ENCODE results near the gene KRTAP9-9.
"Not testable (repeated sequence)": the region's sequence is repeated elsewhere in the genome, so short reads cannot be mapped to it uniquely, and the experiment has no call there.

Gene KRTAP9-9

GRCh38 chr17:41255381-41256290, at the start of gene KRTAP9-9:
Gene KRTAP9-9, plus strand, starts transcription at chr17:41255384.
- not testable (repeated sequence) for DNase-seq

- DNase-seq = no peak
Measured at GRCh38 chr17:41211845-41212466, 43.2 kb upstream of the KRTAP9-9 start.

GRCh38 chr17:41212524-41213169, 42.5 kb upstream of the KRTAP9-9 start:
- DNase-seq = no peak

- DNase-seq = no peak
Measured at GRCh38 chr17:41215681-41216080, 39.5 kb upstream of the KRTAP9-9 start.

- DNase-seq = no peak
Measured at GRCh38 chr17:41223821-41224220, 31.4 kb upstream of the KRTAP9-9 start.

- DNase-seq = no peak
Measured at GRCh38 chr17:41226051-41226450, 29.1 kb upstream of the KRTAP9-9 start.

GRCh38 chr17:41226598-41227095, 28.5 kb upstream of the KRTAP9-9 start, which contains the start of gene KRTAP9-2:
Gene KRTAP9-2, plus strand, starts transcription at chr17:41226648. Its CDS starts 7 bp downstream, at chr17:41226655.
- DNase-seq = not testable (repeated sequence)

GRCh38 chr17:41230094-41230493, 25.1 kb upstream of the KRTAP9-9 start:
- DNase-seq = no peak

- no peak for DNase-seq
Measured at GRCh38 chr17:41231731-41232130, 23.5 kb upstream of the KRTAP9-9 start.

GRCh38 chr17:41232399-41233105, 22.6 kb upstream of the KRTAP9-9 start, which contains the start of gene KRTAP9-3:
Gene KRTAP9-3, plus strand, starts transcription at chr17:41232449. Its CDS starts 53 bp downstream, at chr17:41232502.
- not testable (repeated sequence) for DNase-seq

GRCh38 chr17:41237116-41237515, 18.1 kb upstream of the KRTAP9-9 start:
- DNase-seq = not testable (repeated sequence)

GRCh38 chr17:41237949-41238437, 17.2 kb upstream of the KRTAP9-9 start, which contains the start of gene KRTAP9-8:
Gene KRTAP9-8, plus strand, starts transcription at chr17:41237999. Its CDS starts 53 bp downstream, at chr17:41238052.
- not testable (repeated sequence) for DNase-seq

GRCh38 chr17:41246995-41247787, 8.0 kb upstream of the KRTAP9-9 start:
- not testable (repeated sequence) for DNase-seq

- not testable (repeated sequence) for DNase-seq
Measured at GRCh38 chr17:41249637-41250240, 5.4 kb upstream of the KRTAP9-9 start, which contains the start of gene KRTAP9-4. Gene KRTAP9-4, plus strand, starts transcription at chr17:41249687. Its CDS starts 34 bp downstream, at chr17:41249721.

- DNase-seq = no peak
Measured at GRCh38 chr17:41251261-41251660, 3.9 kb upstream of the KRTAP9-9 start.

- no peak for DNase-seq
Measured at GRCh38 chr17:41254861-41255260, 323 bp upstream of the KRTAP9-9 start.

- no peak for DNase-seq
Measured at GRCh38 chr17:41256291-41256685, 1.1 kb downstream of the KRTAP9-9 start.

- DNase-seq = no peak
Measured at GRCh38 chr17:41258406-41258805, 3.2 kb downstream of the KRTAP9-9 start.

GRCh38 chr17:41263212-41263611, 8.0 kb downstream of the KRTAP9-9 start:
- DNase-seq = no peak

- no peak for DNase-seq
Measured at GRCh38 chr17:41264599-41264998, 9.4 kb downstream of the KRTAP9-9 start.

GRCh38 chr17:41265078-41265477, 9.9 kb downstream of the KRTAP9-9 start, which contains the start of gene KRTAP9-6:
Gene KRTAP9-6, plus strand, starts transcription at chr17:41265378. Its CDS starts 0 bp downstream, at chr17:41265378.
- DNase-seq = no peak
